ENCODE data around the gene FBLN2.

Gene FBLN2

DNA sequence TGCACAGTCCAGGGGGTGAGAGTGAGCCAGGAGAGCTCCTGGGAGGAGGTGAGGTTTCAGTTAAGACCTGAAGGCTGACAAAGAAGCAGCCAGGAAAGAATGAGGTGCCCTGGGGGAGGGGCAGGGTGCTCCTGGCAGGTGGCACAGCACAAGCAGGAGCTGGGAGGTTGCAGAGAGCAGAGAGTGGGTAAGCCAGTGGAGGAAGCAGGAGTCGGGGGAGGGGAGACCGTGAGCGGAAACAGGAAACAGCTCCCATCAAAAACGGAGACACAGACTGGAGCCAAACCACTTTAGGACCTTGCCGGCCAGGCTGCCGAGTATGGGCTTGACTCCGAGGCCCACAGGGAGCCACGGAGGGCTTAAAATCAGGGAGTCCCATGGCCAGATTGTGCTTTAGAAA, 12.1 kb upstream of the FBLN2 start:
- TF ChIP-seq ZBTB7A (IDR thresholded peaks at IDR 0.05; ENCODE audit: low read depth): no peak
- no peak for TF ChIP-seq RAD21 (IDR thresholded peaks at IDR 0.05; ENCODE audit: low read depth)

DNA sequence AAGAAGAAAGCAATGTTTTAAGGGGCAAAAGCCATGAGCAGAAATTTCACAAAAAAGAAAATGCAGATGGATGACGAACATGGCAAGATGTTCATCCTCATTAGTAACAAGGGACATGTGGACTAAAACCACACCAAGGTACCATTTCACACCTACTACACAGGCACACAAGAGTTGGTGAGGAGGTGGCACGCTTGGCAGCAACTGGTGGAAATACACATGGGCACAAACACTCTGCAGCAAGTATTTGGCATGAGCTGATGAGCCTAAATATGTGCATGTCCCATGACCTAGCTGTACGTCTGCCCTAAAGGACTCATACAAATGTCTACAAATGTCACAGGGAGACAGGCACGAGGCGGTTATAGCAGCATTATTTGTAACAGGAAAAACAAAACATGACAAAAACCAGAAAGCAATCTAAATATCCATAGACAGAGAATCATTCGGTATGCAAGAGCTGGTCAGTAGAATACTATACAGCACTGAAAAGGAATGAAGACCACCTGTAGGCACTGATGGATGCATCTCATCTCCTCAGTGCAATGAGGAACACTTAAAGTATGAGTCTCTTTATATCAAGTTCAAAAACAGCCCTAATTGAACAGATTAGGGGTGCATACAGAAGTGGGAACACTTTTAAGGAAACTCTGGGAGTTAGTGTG, 11.5 kb upstream of the FBLN2 start:
- no peak for TF ChIP-seq TCF12 (IDR thresholded peaks at IDR 0.05; ENCODE audit: low read depth)
- TF ChIP-seq ZBTB7A (IDR thresholded peaks at IDR 0.05; ENCODE audit: low read depth): no peak
- no peak for TF ChIP-seq CEBPB (IDR thresholded peaks at IDR 0.05)
- TF ChIP-seq YY1 (IDR thresholded peaks at IDR 0.05; ENCODE audit: low read depth): no peak
- TF ChIP-seq EP300 (IDR thresholded peaks at IDR 0.05; ENCODE audit: borderline replicate concordance): no peak
- TF ChIP-seq MAX (IDR thresholded peaks at IDR 0.05): no peak
- no peak for TF ChIP-seq TAF1 (IDR thresholded peaks at IDR 0.05; ENCODE audit: low read depth)
- no peak for TF ChIP-seq RAD21 (IDR thresholded peaks at IDR 0.05; ENCODE audit: low read depth)
- TF ChIP-seq, protein P1, sequence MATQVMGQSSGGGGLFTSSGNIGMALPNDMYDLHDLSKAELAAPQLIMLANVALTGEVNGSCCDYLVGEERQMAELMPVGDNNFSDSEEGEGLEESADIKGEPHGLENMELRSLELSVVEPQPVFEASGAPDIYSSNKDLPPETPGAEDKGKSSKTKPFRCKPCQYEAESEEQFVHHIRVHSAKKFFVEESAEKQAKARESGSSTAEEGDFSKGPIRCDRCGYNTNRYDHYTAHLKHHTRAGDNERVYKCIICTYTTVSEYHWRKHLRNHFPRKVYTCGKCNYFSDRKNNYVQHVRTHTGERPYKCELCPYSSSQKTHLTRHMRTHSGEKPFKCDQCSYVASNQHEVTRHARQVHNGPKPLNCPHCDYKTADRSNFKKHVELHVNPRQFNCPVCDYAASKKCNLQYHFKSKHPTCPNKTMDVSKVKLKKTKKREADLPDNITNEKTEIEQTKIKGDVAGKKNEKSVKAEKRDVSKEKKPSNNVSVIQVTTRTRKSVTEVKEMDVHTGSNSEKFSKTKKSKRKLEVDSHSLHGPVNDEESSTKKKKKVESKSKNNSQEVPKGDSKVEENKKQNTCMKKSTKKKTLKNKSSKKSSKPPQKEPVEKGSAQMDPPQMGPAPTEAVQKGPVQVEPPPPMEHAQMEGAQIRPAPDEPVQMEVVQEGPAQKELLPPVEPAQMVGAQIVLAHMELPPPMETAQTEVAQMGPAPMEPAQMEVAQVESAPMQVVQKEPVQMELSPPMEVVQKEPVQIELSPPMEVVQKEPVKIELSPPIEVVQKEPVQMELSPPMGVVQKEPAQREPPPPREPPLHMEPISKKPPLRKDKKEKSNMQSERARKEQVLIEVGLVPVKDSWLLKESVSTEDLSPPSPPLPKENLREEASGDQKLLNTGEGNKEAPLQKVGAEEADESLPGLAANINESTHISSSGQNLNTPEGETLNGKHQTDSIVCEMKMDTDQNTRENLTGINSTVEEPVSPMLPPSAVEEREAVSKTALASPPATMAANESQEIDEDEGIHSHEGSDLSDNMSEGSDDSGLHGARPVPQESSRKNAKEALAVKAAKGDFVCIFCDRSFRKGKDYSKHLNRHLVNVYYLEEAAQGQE (IDR thresholded peaks at IDR 0.05; ENCODE audit: low read depth): no peak
- TF ChIP-seq TEAD4 (IDR thresholded peaks at IDR 0.05): no peak
- TF ChIP-seq, protein P2, sequence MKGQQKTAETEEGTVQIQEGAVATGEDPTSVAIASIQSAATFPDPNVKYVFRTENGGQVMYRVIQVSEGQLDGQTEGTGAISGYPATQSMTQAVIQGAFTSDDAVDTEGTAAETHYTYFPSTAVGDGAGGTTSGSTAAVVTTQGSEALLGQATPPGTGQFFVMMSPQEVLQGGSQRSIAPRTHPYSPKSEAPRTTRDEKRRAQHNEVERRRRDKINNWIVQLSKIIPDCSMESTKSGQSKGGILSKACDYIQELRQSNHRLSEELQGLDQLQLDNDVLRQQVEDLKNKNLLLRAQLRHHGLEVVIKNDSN (IDR thresholded peaks at IDR 0.05): no peak
- no peak for TF ChIP-seq EGR1 (IDR thresholded peaks at IDR 0.05)
- TF ChIP-seq NFIC (IDR thresholded peaks at IDR 0.05): no peak
- no peak for TF ChIP-seq FOXM1 (IDR thresholded peaks at IDR 0.05; ENCODE audit: borderline replicate concordance, low read depth)

DNA sequence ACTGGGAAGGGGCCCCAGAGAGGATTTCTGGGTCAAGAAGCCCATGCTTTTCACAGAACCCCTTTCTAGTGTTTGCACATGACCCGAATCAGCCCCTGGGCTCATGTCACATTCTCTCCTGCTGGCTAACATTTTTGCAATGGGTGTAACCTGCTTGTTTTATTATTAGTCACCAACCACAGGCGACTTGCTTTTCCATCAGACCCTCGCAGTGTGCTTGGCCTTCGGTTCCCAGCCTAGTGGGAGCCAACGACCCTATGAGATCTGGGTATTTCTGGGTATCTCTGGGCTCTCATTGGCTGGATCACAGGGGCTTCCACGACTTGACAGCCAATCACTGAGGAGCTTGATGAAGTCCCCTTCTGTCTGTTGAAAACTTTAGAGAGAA, 11.0 kb upstream of the FBLN2 start:
- TF ChIP-seq ZBTB7A (IDR thresholded peaks at IDR 0.05; ENCODE audit: low read depth) (0 out of 2 replicates have a peak, but pooled peaks have one; percentile 30), FOXM1 (IDR thresholded peaks at IDR 0.05; ENCODE audit: borderline replicate concordance, low read depth) (no peak), CEBPB (IDR thresholded peaks at IDR 0.05) (no peak), EP300 (IDR thresholded peaks at IDR 0.05; ENCODE audit: borderline replicate concordance) (no peak), RAD21 (IDR thresholded peaks at IDR 0.05; ENCODE audit: low read depth) (no peak), CREB1 (IDR thresholded peaks at IDR 0.05; ENCODE audit: low read depth) (no peak), TEAD4 (IDR thresholded peaks at IDR 0.05) (peak; percentile 21; the same call in 1 of the 2 replicates)
- TF ChIP-seq, protein P1 (IDR thresholded peaks at IDR 0.05; ENCODE audit: low read depth): no peak

- TF ChIP-seq TEAD4 (IDR thresholded peaks at IDR 0.05) (no peak), CEBPB (IDR thresholded peaks at IDR 0.05) (no peak), TAF1 (IDR thresholded peaks at IDR 0.05; ENCODE audit: low read depth) (no peak), ZBTB7A (IDR thresholded peaks at IDR 0.05; ENCODE audit: low read depth) (no peak), EGR1 (IDR thresholded peaks at IDR 0.05) (no peak)
Measured at GRCh38 chr3:13538520-13539291, 10.2 kb upstream of the FBLN2 start.

GRCh38 chr3:13539292-13539638, 9.7 kb upstream of the FBLN2 start:
- TF ChIP-seq ZBTB7A (IDR thresholded peaks at IDR 0.05; ENCODE audit: low read depth): no peak
- TF ChIP-seq NFIC (IDR thresholded peaks at IDR 0.05): no peak
- TF ChIP-seq, protein P1 (IDR thresholded peaks at IDR 0.05; ENCODE audit: low read depth): no peak
- TF ChIP-seq FOXM1 (IDR thresholded peaks at IDR 0.05; ENCODE audit: borderline replicate concordance, low read depth): no peak
- TF ChIP-seq CEBPB (IDR thresholded peaks at IDR 0.05): no peak
- no peak for TF ChIP-seq YY1 (IDR thresholded peaks at IDR 0.05; ENCODE audit: low read depth)
- TF ChIP-seq RAD21 (IDR thresholded peaks at IDR 0.05; ENCODE audit: low read depth): no peak
- no peak for TF ChIP-seq TCF12 (IDR thresholded peaks at IDR 0.05; ENCODE audit: low read depth)
- no peak for TF ChIP-seq TEAD4 (IDR thresholded peaks at IDR 0.05)
- TF ChIP-seq EGR1 (IDR thresholded peaks at IDR 0.05): no peak
- TF ChIP-seq, protein P2 (IDR thresholded peaks at IDR 0.05): no peak
- TF ChIP-seq MAX (IDR thresholded peaks at IDR 0.05): no peak
- no peak for TF ChIP-seq TAF1 (IDR thresholded peaks at IDR 0.05; ENCODE audit: low read depth)
